Inflammatory macrophage (primary cell): ENCODE results near the gene AGPAT1.
"Not testable (repeated sequence)": the region's sequence is repeated elsewhere in the genome, so short reads cannot be mapped to it uniquely, and the experiment has no call there.

Experiments used
- DNase-seq, 2 donors: peaks; one replicate each; pipeline ENCODE4 v3.0.0-alpha.2; 2020 to 2022

AGPAT1 gene

DNA sequence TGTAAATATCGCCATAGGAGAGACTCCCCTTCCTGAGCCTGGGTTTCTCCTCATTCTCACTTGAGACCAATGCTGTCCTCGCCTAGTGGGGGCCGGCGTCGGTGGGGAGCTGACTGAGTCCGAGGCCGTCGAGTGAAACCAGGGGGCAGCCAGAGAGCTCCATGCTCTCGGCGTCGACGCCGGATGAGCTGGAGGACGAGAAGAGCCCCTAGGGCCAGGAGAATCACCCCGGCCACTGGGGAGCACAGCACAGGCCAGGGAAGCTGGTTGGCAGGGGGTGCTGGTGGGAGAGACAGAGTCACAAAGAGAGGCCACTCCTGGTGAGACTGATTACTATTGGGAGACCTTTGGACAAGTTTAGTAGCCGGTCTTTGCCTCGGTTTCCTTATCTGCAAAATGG is 23.0 kb upstream of the AGPAT1 start:
- no peak for DNase-seq

DNA sequence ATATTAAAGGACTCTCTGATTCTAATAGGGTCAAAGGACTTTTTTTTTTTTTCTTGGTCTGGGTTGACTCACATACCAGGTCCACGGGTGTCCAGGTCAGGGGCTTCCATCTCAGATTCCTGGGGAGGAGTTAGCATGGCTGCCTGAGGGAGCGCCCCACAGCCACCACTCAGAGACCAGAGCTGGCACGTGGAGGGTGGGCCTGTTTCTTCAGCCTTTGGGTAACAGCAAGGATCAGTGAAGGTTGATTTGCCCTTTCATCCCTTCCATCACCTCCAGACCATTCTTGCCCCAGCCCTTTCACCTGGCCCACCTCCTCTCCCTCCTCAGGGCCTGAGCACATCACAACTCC is 22.4 kb upstream of the AGPAT1 start:
- no peak for DNase-seq

DNA sequence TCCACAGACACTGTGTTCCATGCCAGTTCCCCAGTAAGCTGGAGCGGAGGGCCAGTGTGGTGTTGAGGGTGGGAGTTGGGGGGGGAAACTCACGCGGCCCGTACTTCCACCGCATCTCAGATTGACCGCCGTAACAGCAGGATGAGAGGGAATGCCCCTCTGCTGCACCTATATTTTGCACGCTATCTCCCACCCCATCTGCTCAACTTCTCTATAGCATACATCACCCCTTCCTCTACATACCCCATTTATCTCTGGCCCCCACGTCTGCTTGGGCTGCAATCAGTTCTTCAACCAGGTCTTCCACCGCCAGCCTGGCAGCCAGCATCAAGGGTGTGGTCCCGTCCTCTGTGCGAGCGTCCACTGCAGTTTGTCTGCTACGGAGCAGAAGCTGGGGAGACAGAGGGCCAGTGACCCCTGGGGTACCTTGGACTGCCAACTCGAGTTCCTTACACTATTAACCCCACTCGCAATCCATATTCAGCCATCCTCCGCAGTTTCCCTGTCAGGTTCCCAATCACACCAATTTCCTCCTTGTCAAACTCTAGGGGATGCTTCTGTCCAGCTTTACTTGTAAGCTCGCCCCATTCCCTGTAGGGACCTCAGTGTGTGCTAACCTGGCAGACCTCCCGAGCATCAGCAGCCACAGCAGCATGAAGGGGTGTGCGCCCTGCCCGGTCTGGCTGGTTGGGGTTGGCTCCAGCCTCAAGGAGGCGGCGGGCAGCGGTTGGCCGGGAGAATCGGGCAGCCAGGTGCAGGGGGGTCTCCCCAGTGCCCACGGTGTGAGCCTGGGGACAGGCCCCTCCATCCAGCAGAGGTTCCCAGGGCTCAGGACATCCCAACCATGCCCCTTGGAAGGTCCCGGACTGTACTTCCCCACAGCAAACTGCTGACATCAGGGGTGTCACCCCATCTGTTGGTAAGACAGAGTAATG is 21.1 kb upstream of the AGPAT1 start:
- peak; percentile 64 to 66 for DNase-seq

DNA sequence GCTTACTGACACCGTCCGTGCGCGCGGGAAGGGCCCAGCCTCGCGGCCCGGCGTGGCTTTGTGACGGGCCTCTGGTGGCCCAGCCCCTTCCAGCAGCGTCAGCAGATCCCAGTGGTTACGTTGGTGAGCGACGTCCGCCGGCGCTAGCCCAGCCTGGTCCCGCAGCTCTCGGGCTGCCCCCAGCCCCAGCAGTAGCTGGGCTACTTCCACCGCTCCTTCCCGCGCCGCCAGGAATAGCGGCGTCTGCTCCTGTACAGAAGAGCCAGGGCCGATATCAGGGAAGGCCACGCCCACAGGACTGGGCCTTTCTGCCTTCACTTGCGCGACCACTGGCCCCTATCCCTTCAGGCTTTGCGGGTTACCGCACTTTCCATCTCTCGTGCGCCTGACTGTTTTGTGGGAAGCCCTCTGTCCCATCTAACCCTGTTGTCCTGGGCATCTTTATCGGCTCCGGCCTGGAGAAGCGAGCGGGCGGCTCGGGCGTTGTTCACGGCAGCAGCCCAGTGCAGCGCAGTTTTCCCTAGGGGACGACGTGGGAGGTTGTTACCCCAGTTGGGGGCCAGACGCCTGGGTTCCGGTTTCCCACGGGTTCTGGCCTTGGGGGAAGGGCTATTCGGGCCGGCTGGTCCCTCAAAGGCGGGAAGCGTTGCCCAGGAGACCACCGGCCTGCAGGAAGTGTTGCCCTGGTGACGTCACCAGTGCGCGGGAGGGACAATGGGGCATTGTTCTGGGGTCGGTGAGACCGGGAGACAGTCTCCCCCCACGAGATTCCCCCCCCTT is 20.2 kb upstream of the AGPAT1 start:
- DNase-seq = peak; percentile 48 to 60

GRCh38 chr6:32195652-32195901 is 19.7 kb upstream of the AGPAT1 start:
- peak; percentile 100 for DNase-seq

GRCh38 chr6:32194825-32195651 is 19.2 kb upstream of the AGPAT1 start:
- peak; percentile 69 to 71 for DNase-seq

DNA sequence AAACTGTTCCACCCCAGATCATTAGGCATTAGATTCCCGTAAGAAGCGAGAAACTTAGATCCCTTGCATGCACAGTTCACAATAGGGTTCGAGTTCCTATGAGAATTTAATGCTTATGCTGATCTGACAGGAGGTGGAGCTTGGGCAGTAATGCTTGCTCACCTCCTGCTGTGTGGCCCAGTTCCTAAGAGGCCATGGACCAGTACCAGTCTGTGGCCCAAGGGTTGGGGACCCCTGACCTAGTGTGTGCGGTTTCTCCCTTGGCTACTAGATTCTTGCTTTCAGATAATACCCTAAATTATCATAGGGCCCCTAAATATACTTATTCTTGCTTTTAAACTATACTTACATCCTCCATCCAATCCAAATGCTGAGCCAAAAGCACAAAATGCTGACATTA is 18.5 kb upstream of the AGPAT1 start:
- no peak for DNase-seq

DNA sequence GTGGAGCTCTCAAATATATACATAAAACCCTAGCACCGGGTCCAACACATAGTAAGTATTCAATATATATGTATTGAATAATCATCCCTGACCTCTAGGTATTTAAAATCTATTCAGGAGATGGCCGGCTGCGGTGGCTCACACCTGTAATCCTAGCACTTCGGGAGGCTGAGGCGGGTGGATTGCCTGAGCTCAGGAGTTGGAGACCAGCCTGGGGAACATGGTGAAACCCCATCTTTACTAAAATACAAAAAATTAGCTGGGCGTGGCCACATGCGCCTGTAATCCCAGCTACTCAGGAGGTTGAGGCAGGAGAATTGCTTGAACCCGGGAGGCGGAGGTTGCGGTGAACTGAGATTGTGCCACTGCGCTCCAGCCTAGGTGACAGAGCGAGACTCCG is 17.2 kb upstream of the AGPAT1 start:
- DNase-seq = not testable (repeated sequence)

- peak; percentile 61 to 71 for DNase-seq
These were observed 16.7 kb upstream of the AGPAT1 start, which contains the start of gene GPSM3 for GRCh38 chr6:32192608-32193039. Gene GPSM3 (minus strand): TSS chr6:32192643. CDS start chr6:32192513, 130 bp downstream.

DNA sequence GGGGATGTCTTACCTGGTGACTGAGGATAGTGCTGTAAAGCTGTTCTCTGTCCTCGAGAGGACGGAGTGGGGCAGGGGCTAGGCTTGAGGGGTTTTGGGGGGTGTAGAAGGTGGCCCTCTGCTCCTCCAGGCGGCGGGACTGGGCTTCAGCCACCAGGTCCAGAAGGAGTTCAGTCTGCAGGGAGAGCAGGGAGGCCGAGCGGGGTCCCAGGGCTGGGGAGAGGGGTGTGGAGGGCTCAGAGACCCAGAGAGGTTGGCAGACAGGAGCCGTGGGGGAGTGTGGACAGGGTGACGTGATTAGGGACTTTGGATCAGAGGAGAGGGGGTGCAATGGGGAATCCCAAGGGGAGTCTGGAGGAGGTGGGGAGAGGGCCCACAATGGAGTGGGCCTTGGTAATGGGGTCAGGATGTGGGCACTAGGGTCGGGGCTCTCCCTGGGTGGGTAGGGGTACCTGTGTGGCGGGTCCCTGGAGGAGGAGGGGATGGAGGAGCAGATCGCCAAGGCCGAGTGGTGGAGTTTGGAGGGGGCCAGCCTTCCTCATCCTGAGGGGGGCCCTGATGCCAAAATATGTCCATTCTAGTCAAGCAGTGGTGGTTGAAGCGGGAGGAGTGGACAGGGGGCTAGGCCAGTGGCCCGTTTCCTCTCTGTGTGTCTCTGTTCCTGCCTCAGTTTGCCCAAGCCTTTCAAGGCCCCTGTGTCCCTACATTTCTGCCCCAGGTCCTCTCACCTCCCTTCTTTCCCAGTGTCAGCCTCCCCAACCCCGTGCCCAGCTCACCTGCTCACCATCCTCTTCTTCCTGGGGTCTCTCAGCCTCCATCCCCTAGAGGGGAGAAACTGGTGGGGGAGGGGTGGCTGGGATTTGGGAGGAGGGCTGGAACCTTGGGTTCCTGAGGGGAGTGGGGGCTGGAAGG is 16.1 kb upstream of the AGPAT1 start:
- no peak for DNase-seq

GRCh38 chr6:32190911-32191677 is 15.2 kb upstream of the AGPAT1 start:
- DNase-seq = no peak

DNA sequence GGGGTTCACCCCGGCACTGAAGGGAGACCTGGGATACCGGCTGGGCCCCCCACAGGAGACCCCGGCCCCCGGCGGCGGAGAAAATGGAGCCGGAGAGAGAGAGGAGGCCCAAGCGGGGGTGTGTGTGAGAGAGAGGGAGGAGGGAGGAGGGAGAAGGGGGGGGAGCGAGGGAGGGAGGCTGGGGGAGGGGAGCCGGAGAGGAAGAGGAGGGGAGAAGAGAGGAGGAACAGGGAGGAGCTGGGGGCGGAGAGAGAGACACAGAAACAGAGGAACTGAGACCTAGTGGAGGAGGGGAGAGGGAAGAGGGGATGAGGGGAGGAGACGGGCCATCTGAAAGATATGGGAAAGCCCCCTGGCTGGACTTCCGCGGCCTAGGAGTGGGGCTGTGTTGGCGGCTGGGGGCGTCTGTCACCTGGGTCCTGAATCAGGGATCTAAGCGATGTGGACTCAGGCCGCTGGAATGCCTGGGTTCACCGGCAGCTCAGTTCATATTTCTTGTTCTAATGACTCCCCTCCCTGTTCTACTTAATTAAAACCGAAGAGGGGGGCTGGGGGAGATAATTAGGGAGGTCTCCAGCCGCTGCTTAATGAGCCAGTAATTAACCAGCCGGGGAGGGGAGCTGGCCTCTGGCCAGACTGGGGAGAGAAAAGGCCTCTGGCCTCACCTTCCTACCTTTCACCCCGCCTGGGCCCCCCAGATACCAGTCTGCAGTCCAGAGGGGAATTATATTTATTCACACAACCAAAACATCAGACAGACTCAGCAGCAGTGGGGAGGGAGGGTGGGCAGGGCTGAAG is 14.4 kb upstream of the AGPAT1 start, which contains the start of gene PBX2:
PBX2 (minus strand) TSS at position 149 of the 798 bp plus-strand sequence. CDS start 287 bp downstream, outside the sequence.
- DNase-seq = peak; percentile 77 to 85

DNA sequence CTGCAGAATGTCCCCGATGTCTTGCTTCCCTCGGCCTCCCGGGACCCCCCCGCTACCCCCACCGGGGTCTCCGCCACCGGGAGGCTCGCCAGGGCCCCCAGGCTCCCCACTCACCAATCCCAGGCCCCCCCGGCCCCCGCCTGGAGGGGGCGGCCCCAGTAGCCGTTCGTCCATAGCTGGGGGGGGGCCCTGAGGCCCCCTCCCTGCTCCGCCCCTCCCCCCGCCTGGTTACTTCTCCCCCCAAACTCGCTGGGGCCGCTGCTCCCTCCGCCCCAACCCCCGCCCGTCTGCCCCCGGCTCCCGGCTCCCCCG is 13.8 kb upstream of the AGPAT1 start:
- DNase-seq = no peak

GRCh38 chr6:32189069-32189741 is 13.3 kb upstream of the AGPAT1 start:
- no peak for DNase-seq

GRCh38 chr6:32188381-32189068 is 12.6 kb upstream of the AGPAT1 start:
- no peak for DNase-seq

DNA sequence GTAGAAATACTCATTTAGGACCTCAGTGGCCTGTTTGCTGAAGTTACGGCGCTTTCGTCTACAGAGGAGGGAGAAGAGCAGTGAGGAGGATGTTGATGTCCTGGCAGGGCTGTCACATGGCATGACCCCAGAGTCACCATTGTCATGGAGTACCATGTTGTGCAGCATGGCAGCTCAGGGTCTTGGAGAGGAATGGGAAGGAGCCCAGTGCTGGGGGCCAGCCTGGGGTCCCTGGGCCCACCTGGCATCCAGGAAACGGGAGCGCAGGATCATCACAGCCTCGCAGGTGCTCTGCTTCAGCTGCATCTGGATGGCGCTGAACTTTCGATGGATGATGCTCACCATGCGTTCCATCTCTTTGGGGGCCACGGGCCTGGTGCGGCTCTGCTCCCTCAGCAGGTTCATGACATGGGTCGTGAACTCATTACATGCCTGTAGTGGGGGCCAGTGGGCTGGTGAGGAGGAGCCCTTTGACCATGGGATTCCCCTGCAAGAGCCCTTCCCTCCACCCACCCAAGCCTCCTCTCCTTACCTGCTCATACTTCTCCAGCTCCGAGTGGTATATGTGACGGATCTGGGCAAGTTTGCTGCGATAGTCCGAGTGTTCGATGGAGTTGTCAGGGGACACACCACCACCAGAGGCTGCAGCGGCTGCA is 12.0 kb upstream of the AGPAT1 start:
- DNase-seq = not testable (repeated sequence)

DNA sequence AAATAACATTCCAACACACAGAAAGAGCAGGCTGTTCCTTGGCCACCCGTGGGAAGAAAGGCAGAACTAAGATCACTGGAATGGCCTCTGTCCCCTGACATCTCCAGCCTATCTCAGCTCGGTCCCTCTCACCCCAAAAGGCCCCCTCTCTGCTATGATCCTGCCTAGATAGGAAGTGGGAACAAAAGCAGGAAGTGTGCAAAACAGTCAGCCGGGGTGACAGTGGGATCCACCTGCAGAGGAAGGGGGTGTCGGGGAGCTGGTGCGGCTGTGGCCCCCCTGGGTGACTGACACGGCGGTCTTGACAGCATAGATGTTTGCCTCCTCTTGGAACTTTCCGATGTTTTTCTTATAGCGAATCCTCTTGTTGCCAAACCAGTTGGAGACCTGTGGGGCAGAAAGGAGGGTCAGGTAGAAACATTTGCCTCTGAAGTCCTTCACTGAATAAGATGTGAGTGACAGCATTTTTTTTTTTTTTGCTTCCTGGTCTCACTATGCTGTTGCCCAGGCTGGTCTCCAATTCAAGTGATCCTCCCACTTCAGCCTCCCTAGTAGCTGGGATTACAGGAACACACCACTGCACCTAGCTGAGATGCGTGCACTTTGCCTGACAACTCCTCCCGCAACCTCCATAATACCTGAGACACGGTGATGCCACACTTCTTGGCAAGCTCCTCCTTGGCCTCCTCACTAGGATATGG is 11.3 kb upstream of the AGPAT1 start:
- DNase-seq = no peak
